K562 (cell line): ENCODE results near the gene LCN1. TPM values are rescaled to one million over a fixed set of nuclear protein-coding genes. Genes with fewer than 3 reads are reported as not detected.

ENCODE experiments used
- ATAC-seq: fragments of 200-7000 bp; cut with Tn5 transposase; 3 replicates; pipeline ENCODE4 v1.9.1; 2020; ENCODE audit warnings: moderate library complexity
- BruUV-seq: library from RNA; stranded (reverse); fragments of 400-500 nt; replicated peaks from 2 replicates; lab custom pipeline; 2021; lab: Mats Ljungman, UMichigan
- CTCF ChIA-PET: fragments of 300-600 bp; formaldehyde crosslinking; extraction: SDS; loops from one replicate; lab custom pipeline; 2021; ENCODE audit warnings: low intra/inter-chr PET ratio; lab: Yijun Ruan, JAX
- POLR2A ChIA-PET: fragments of 300-600, 350-650 bp; sonication (Branson Sonifier 250); formaldehyde crosslinking; extraction: SDS; loops from one replicate; lab custom pipeline; 2021; ENCODE audit warnings: antibody characterized with exemption, inconsistent platforms; lab: Yijun Ruan, JAX
- DNase-seq, 4 experiments: peaks; one replicate each; pipeline versions ENCODE4 v3.0.0 to v3.0.0-alpha.2; 2011 to 2018; ENCODE audit warnings: low spot score in 3 of 4, mixed read lengths in 3 of 4; ENCODE audit errors: extremely low read depth in 1 of 4
- FAIRE-seq: peaks from 2 replicates; lab custom pipeline; 2011; peaks lifted over from hg19 to GRCh38; lab: Jason Lieb, UNC
- H2AFZ ChIP-seq: 2 replicates; pipeline ENCODE4 v1.6.0; 2011; ENCODE audit warnings: low read depth, low read length, control low read depth, inconsistent platforms
- H3K27ac ChIP-seq: fragments of 200-600 bp; 3 replicates; pipeline ENCODE4 v1.8.0; 2011; ENCODE audit warnings: low read depth, mild to moderate bottlenecking, control low read depth, inconsistent platforms, low read length, moderate library complexity, mixed read lengths; ENCODE audit errors: extremely low read depth
- H3K27me3 ChIP-seq, 2 experiments: fragments of 300-600 bp in 1 of 2; 2 replicates in 1 of 2; 3 replicates in 1 of 2; pipeline versions ENCODE4 v1.6.0 to v1.8.0; 2011; ENCODE audit warnings: inconsistent platforms in 2 of 2, low read length in 2 of 2, mild to moderate bottlenecking in 1 of 2, mixed read lengths in 1 of 2, moderate library complexity in 1 of 2; ENCODE audit not compliant: control insufficient read depth in 2 of 2, insufficient read depth in 2 of 2
- H3K36me3 ChIP-seq: fragments of 300-600 bp; 3 replicates; pipeline ENCODE4 v1.8.0; 2011; ENCODE audit warnings: mild to moderate bottlenecking, low read length, inconsistent platforms; ENCODE audit not compliant: control insufficient read depth, insufficient read depth
- H3K4me1 ChIP-seq, 2 experiments: fragments of 200-600 bp in 1 of 2; replicated peaks in 1 of 2; 2 replicates in 1 of 2; 3 replicates in 1 of 2; pipeline versions ENCODE4 v1.5.1 to v1.8.0; 2011; ENCODE audit warnings: inconsistent platforms in 2 of 2, low read length in 2 of 2, mild to moderate bottlenecking in 1 of 2, mixed read lengths in 1 of 2, moderate library complexity in 1 of 2; ENCODE audit not compliant: control insufficient read depth in 2 of 2, insufficient read depth in 2 of 2
- H3K4me2 ChIP-seq: 2 replicates; pipeline ENCODE4 v1.6.1; 2011; ENCODE audit warnings: low read length, control low read depth, inconsistent platforms, mixed read lengths; ENCODE audit not compliant: insufficient read depth
- H3K4me3 ChIP-seq: fragments of 200-600 bp; sonication (generic), shearing (Covaris generic); 2 replicates; pipeline ENCODE4 v1.5.1; 2016; ENCODE audit warnings: control low read depth, inconsistent platforms
- H3K79me2 ChIP-seq: fragments of 200-600 bp; 3 replicates; pipeline ENCODE4 v1.8.0; 2011; ENCODE audit warnings: low read length, inconsistent platforms; ENCODE audit not compliant: control insufficient read depth, insufficient read depth
- H3K9ac ChIP-seq, 2 experiments: 2 replicates each; pipeline versions ENCODE4 v1.6.0 to v1.6.1; 2011; ENCODE audit warnings: low read depth in 2 of 2, low read length in 2 of 2, control low read depth in 1 of 2, inconsistent platforms in 1 of 2, mild to moderate bottlenecking in 1 of 2, mixed read lengths in 1 of 2; ENCODE audit not compliant: insufficient read depth in 1 of 2
- H3K9me1 ChIP-seq: one replicate; pipeline ENCODE4 v1.6.0; 2011; ENCODE audit warnings: inconsistent platforms, mild to moderate bottlenecking, low read length, moderate library complexity; ENCODE audit not compliant: control insufficient read depth, insufficient read depth
- H3K9me3 ChIP-seq: replicated peaks from 2 replicates; pipeline ENCODE4 v1.5.1; 2011; ENCODE audit warnings: low read depth, low read length, inconsistent platforms; ENCODE audit not compliant: control insufficient read depth, insufficient read depth
- H4K20me1 ChIP-seq: replicated peaks from 2 replicates; pipeline ENCODE4 v1.6.1; 2011; ENCODE audit warnings: low read length, inconsistent platforms, mixed read lengths; ENCODE audit not compliant: control insufficient read depth, insufficient read depth
- CTCFL ChIP-seq: IDR thresholded peaks from 2 replicates; pipeline ENCODE4 v1.6.1; 2011; ENCODE audit warnings: borderline replicate concordance, low read depth, mild to moderate bottlenecking, moderate library complexity, low read length; ENCODE audit not compliant: insufficient read depth, poor library complexity, severe bottlenecking
- THAP12 ChIP-seq: fragments of 250-450 bp; sonication (Bioruptor Pico); IDR thresholded peaks from 2 replicates; pipeline ENCODE4 v1.9.0; 2021; ENCODE audit warnings: mild to moderate bottlenecking, inconsistent platforms
- WGBS: fragments of 100-300 bp; shearing (Covaris generic); methylation state at CpG from one replicate; pipeline ENCODE4 v1.1.6; 2016; ENCODE audit warnings: low coverage, mixed read lengths; ENCODE audit not compliant: insufficient coverage; ENCODE audit errors: missing lambda C conversion rate; 5-methylcytosine and 5-hydroxymethylcytosine counted together
- in situ Hi-C: fragments of 300-500 bp; cut with MboI; formaldehyde crosslinking; loops from 4 replicates; pipeline ENCODE4 v1.15.0; 2018; ENCODE audit warnings: inconsistent platforms, mixed read lengths
- intact Hi-C: fragments of 100-400 bp; cut with micrococcal nuclease; formaldehyde crosslinking; loops from 2 replicates; pipeline ENCODE4 v1.14.2; 2022
- polyA plus RNA-seq, 8 experiments: library from polyadenylated mRNA; depleted of rRNA in 4 of 8; stranded (reverse) in 5 of 8; unstranded in 3 of 8; fragments of >200 nt; fragmentation: Nextera tagmentation in 2 of 8; fragmentation: Illumina TruSeq in 1 of 8; extraction: Ambion mirVana in 2 of 8; extraction: Trizol in 1 of 8; gene quantifications; 2 replicates each; pipeline versions ENCODE4 v1.2.1 to v1.2.3, GENCODE V29; 2011 to 2014; ENCODE audit warnings: inconsistent platforms in 1 of 8, missing spikeins in 1 of 8
- total RNA-seq, 7 experiments: library from RNA; depleted of rRNA in 6 of 7; stranded (reverse); fragments of >200 nt in 6 of 7; fragmentation: Illumina TruSeq in 2 of 7; extraction: Trizol in 2 of 7; gene quantifications; 2 replicates each; pipeline versions ENCODE4 v1.2.1 to v1.2.3, GENCODE V29; 2011 to 2021; ENCODE audit warnings: low replicate concordance in 1 of 7
- TF ChIP-seq, protein P1 (sequence below), 3 experiments: IDR thresholded peaks in 2 of 3; conservative IDR thresholded peaks in 1 of 3; 2 replicates each; pipeline ENCODE4 v1.5.1; 2011 to 2012; ENCODE audit warnings: low read length in 3 of 3, mild to moderate bottlenecking in 3 of 3, control low read depth in 2 of 3, improper control_type of control experiment in 1 of 3, inconsistent platforms in 1 of 3, low read depth in 1 of 3, mixed read lengths in 1 of 3, moderate library complexity in 1 of 3; ENCODE audit not compliant: insufficient read depth in 2 of 3
- TF ChIP-seq, protein P2 (sequence below): sonication (generic); formaldehyde crosslinking; IDR thresholded peaks from 2 replicates; pipeline ENCODE4 v1.8.0; 2022; ENCODE audit warnings: missing genetic modification reagents, mild to moderate bottlenecking, moderate library complexity, borderline replicate concordance

LCN1 gene
- total and polyA plus RNA-seq, 9 of the 15 experiments (the other 6 are each of a cell fraction or from before 2014, with no cell fraction given), result not detected

DNA sequence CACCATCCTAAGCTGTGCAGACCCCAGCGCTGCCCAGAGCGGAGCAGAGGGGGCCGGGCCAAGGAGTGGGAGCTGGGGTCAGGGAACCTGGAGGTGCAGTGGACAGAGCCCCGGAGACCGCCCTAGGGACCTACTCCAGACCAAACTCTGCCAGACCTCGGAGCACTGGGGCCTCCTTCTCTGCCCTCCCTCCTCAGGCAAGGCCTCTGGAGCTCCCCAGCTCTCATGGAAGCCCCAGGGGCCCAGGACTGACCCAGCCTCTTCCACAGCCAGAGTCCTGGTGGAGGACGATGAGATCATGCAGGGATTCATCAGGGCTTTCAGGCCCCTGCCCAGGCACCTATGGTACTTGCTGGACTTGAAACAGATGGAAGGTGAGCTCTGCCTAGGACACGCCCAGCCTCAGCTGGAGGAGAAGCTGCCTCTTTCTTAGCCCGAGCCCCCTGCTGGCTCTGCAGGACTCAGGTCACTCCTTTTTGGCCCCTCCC, 43.9 kb downstream of the LCN1 start:
- ChIA-PET POLR2A (interaction anchor here (0.7 to 0.9 kb wide), 3 partner anchors 9 to 59 kb away, joined by 3 to 4 read pairs (median 4); no protein-coding TSS in a partner anchor), CTCF (no interaction called here)
- H4K20me1 ChIP-seq, result no peaks in the 10 kb centered on the region
- WGBS, result 8% methylated on average over 8 of the region's 9 CpGs
- peaks cover 0 to 14% of the 10 kb centered on the region in 2 experiments; a peak in 2 of 5 replicates for H3K4me1 ChIP-seq
- in situ Hi-C loops (no loop called here), intact Hi-C loops (no loop called here)
- no TSS peak for BruUV-seq
- peaks cover 4% of the 10 kb centered on the region for H3K9me1 ChIP-seq
- DNase-seq (peak; percentile 41 to 48 (median 42)), FAIRE-seq (no peak), ATAC-seq (peak; percentile 90)
- H3K36me3 ChIP-seq, result no peaks in the 10 kb centered on the region
- no peak overlapping the region for H3K4me2 ChIP-seq
- peaks cover 6 to 58% of the 10 kb centered on the region in 2 experiments; a peak in 4 of 5 replicates for H3K27me3 ChIP-seq
- H3K9me3 ChIP-seq, result no peaks in the 10 kb centered on the region
- no peak overlapping the region for H3K27ac ChIP-seq
- no peak overlapping the region for H2AFZ ChIP-seq
- no peaks in the 10 kb centered on the region for H3K79me2 ChIP-seq
- H3K9ac ChIP-seq, result no peak overlapping the region
- H3K4me3 ChIP-seq, result no peak overlapping the region
- TF ChIP-seq THAP12 (CRISPR knock-in tag) (no peak), CTCFL (peak; percentile 26)
- TF ChIP-seq, protein P1, sequence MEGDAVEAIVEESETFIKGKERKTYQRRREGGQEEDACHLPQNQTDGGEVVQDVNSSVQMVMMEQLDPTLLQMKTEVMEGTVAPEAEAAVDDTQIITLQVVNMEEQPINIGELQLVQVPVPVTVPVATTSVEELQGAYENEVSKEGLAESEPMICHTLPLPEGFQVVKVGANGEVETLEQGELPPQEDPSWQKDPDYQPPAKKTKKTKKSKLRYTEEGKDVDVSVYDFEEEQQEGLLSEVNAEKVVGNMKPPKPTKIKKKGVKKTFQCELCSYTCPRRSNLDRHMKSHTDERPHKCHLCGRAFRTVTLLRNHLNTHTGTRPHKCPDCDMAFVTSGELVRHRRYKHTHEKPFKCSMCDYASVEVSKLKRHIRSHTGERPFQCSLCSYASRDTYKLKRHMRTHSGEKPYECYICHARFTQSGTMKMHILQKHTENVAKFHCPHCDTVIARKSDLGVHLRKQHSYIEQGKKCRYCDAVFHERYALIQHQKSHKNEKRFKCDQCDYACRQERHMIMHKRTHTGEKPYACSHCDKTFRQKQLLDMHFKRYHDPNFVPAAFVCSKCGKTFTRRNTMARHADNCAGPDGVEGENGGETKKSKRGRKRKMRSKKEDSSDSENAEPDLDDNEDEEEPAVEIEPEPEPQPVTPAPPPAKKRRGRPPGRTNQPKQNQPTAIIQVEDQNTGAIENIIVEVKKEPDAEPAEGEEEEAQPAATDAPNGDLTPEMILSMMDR (IDR thresholded peaks at IDR 0.05 in 2 of 3, conservative IDR thresholded peaks at IDR 0.05 in 1 of 3; ENCODE audit: insufficient read depth in 2 of 3, low read depth in 1 of 3, low read length in 3 of 3), result peak; percentile 34 to 49 (median 43); a peak in 4 of 6 replicates
- TF ChIP-seq, protein P2, sequence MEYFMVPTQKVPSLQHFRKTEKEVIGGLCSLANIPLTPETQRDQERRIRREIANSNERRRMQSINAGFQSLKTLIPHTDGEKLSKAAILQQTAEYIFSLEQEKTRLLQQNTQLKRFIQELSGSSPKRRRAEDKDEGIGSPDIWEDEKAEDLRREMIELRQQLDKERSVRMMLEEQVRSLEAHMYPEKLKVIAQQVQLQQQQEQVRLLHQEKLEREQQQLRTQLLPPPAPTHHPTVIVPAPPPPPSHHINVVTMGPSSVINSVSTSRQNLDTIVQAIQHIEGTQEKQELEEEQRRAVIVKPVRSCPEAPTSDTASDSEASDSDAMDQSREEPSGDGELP (CRISPR knock-in tag), result peak; percentile 29; the same call in 1 of the 2 replicates
